Ascending aorta (tissue), 2 donors: ENCODE results near the gene RNF207. TPM values are rescaled to one million over a fixed set of nuclear protein-coding genes. Genes with fewer than 3 reads are reported as not detected.

Experiments used
- DNase-seq, 2 donors: peaks; one replicate each; pipeline ENCODE4 v3.0.0-alpha.2; 2019; ENCODE audit warnings: low spot score in 2 of 2
- H3K27ac ChIP-seq, 2 donors: fragments of 200-600 bp; sonication (generic); one replicate each; pipeline ENCODE4 v1.5.1; 2016 to 2017; ENCODE audit warnings: mild to moderate bottlenecking in 1 of 2
- H3K27me3 ChIP-seq: fragments of 200-600 bp; sonication (generic); one replicate; pipeline ENCODE4 v1.5.1; 2017
- H3K36me3 ChIP-seq, 2 donors: fragments of 200-600 bp; sonication (generic); one replicate each; pipeline ENCODE4 v1.5.1; 2016
- H3K4me1 ChIP-seq, 2 donors: fragments of 200-600 bp; sonication (generic); one replicate each; pipeline ENCODE4 v1.5.1; 2016 to 2017; ENCODE audit warnings: mild to moderate bottlenecking in 1 of 2
- H3K4me3 ChIP-seq, 2 donors: fragments of 200-600 bp; sonication (generic); one replicate each; pipeline ENCODE4 v1.5.1; 2016 to 2017; ENCODE audit warnings: mild to moderate bottlenecking in 1 of 2
- H3K9me3 ChIP-seq, 2 donors: fragments of 200-600 bp; sonication (generic); one replicate each; pipeline ENCODE4 v1.5.1; 2016
- intact Hi-C: fragments of 100-400 bp; cut with DNase I; formaldehyde crosslinking; loops from one replicate; pipeline ENCODE4 v1.15.1; 2023
- total RNA-seq: library from RNA; depleted of rRNA; stranded (reverse); fragments of >200 nt; gene quantifications from one replicate; pipeline ENCODE4 v1.1.0, GENCODE V29; 2016
- TF ChIP-seq, protein P1 (sequence below), 3 experiments: fragments of 200-600 bp in 2 of 3; fragments of 450-650 bp in 1 of 3; sonication (generic) in 2 of 3; IDR thresholded peaks; one replicate each; pipeline ENCODE4 v1.5.1; 2016 to 2019; ENCODE audit warnings: antibody characterized with exemption in 3 of 3, mild to moderate bottlenecking in 1 of 3, moderate library complexity in 1 of 3

Gene RNF207
- total RNA-seq, 1 donor from 2014 or later: 81.1 TPM

DNA sequence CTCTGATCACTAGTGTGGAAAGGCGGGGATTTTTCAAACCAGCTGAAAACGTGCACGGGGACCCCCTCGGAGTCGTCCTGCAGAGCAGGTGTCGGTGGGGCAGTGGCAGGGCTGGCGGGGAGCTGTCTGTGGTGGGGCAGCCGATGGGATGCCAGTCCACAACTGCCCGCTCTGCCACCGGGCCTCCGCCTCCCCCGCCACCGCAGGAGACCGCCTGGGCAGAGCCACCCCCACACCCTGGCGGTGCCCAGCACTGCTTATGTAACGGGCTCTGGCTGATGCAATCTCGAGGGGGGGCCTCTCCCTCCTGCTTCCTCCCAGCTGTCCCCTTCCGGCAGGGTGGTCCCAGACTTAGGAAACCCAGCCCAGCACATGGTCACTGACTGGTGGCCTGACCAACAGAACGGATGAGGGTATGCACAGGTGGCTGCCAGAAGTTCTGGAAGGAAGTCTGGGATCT is 35.1 kb upstream of the RNF207 start:
- H3K27me3 ChIP-seq: no peaks in the 10 kb centered on the region
- H3K36me3 ChIP-seq: no peaks in the 10 kb centered on the region
- H3K4me1 ChIP-seq: no peaks in the 10 kb centered on the region
- intact Hi-C loops: no loop called here
- no peak for DNase-seq
- no peak overlapping the region for H3K27ac ChIP-seq
- no peak overlapping the region for H3K4me3 ChIP-seq
- H3K9me3 ChIP-seq: no peaks in the 10 kb centered on the region
- TF ChIP-seq, protein P1, sequence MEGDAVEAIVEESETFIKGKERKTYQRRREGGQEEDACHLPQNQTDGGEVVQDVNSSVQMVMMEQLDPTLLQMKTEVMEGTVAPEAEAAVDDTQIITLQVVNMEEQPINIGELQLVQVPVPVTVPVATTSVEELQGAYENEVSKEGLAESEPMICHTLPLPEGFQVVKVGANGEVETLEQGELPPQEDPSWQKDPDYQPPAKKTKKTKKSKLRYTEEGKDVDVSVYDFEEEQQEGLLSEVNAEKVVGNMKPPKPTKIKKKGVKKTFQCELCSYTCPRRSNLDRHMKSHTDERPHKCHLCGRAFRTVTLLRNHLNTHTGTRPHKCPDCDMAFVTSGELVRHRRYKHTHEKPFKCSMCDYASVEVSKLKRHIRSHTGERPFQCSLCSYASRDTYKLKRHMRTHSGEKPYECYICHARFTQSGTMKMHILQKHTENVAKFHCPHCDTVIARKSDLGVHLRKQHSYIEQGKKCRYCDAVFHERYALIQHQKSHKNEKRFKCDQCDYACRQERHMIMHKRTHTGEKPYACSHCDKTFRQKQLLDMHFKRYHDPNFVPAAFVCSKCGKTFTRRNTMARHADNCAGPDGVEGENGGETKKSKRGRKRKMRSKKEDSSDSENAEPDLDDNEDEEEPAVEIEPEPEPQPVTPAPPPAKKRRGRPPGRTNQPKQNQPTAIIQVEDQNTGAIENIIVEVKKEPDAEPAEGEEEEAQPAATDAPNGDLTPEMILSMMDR (IDR thresholded peaks at IDR 0.05): no peak

DNA sequence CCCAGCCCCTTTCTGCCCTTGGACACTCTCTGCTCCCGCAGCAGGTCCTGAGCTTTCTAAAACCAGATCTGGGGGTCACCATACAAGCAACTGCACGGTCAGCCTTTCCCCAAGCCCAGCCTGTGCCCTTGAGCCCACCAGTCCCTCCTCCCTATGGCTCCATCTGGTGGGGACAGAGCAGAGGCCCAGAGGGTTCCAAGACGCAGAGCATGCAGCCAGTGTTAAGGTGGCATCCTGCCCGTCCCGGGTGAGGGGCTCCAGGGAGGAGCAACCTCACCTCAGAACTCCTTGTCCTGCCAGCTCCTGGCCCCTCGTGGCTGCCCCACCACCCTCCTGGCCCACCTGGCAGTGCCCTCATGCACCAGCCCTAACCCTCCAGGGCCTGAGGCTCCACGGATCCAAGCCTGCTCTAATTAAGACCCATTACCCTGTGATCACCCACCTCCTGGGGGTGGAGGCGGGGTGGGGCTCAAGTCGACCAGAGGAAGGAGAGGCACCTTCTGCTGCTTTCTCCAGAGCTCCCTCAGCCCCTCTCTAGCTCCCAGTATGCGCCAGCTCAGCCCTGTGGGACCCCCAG is 34.3 kb upstream of the RNF207 start:
- intact Hi-C loops: no loop called here
- DNase-seq: no peak
- Histone ChIP-seq H3K36me3 (no peaks in the 10 kb centered on the region), H3K4me1 (no peaks in the 10 kb centered on the region), H3K27ac (no peak overlapping the region), H3K27me3 (no peaks in the 10 kb centered on the region), H3K9me3 (no peaks in the 10 kb centered on the region), H3K4me3 (no peak overlapping the region)
- TF ChIP-seq, protein P1 (IDR thresholded peaks at IDR 0.05): no peak

- no peak for DNase-seq
- intact Hi-C loops: no loop called here
- Histone ChIP-seq H3K36me3 (no peaks in the 10 kb centered on the region), H3K27me3 (no peaks in the 10 kb centered on the region), H3K27ac (no peak overlapping the region), H3K4me3 (no peak overlapping the region), H3K9me3 (no peaks in the 10 kb centered on the region), H3K4me1 (no peaks in the 10 kb centered on the region)
- TF ChIP-seq, protein P1 (IDR thresholded peaks at IDR 0.05): no peak
Measured at GRCh38 chr1:6172549-6172948, 33.4 kb upstream of the RNF207 start.

DNA sequence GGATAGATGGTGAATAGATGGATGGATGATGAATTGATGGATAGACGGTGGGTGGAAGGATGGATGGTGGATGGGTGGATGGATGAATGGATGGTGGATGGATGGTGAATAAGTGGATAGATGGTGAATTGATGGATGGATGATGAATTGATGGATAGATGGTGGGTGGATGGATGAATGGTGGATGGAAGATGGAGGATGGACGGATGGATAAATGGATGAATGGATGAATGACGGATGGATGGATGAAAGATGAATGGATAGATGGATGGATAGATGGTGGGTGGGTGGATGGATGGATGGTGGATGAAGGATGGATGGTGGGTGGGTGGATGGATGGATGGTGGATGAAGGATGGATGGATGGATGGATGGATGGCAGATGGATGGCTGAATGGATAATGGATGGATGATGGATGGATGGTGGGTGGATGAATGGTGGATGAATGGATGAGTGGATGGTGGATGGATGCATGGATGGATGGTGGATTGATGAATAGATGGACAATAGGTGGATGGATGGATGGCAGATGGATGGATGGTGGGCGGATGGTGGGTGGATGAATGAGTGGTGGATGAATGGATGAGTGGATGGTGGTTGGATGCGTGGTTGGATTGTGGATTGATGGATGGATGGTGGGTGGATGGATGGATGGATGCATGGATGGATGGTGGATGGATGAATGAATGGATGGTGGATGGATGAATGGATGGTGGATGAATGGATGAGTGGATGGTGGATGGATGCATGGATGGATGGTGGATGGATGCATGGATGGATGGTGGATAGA is 31.1 kb upstream of the RNF207 start:
- no peaks in the 10 kb centered on the region for H3K36me3 ChIP-seq
- H3K4me3 ChIP-seq: no peak overlapping the region
- intact Hi-C loops: loop anchor here (5.0 kb wide), 1 partner anchor 183 kb away; the partner anchor contains the start of gene NPHP4
- no peak overlapping the region for H3K27ac ChIP-seq
- H3K4me1 ChIP-seq: peaks cover 8 to 9% of the 10 kb centered on the region in 2 donors
- no peak for DNase-seq
- no peaks in the 10 kb centered on the region for H3K9me3 ChIP-seq
- H3K27me3 ChIP-seq: no peaks in the 10 kb centered on the region
- TF ChIP-seq, protein P1 (IDR thresholded peaks at IDR 0.05): no peak

DNA sequence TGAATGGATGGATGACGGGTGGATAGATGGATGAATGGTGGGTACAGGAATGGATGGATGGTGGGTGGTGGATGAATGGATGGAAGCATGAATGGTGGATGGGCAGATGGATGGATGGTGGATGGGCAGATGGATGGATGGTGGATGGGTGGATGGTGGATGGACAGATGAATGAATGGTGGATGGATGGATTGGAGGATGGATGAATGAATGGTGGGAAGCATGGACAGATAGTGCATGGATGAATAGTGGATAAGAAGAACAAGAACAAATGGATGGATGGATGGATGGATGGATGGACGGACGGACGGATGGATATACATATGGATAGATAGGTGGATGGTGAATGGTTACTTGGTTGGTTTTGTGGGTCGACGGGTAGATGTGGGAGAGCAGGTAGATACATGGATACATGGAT is 30.5 kb upstream of the RNF207 start:
- Histone ChIP-seq H3K4me1 (peaks cover 8 to 9% of the 10 kb centered on the region in 2 donors), H3K27ac (no peak overlapping the region), H3K9me3 (no peaks in the 10 kb centered on the region), H3K36me3 (no peaks in the 10 kb centered on the region), H3K4me3 (no peak overlapping the region), H3K27me3 (no peaks in the 10 kb centered on the region)
- TF ChIP-seq, protein P1 (IDR thresholded peaks at IDR 0.05): no peak
- intact Hi-C loops: loop anchor here (5.0 kb wide), 1 partner anchor 183 kb away; the partner anchor contains the start of gene NPHP4
- no peak for DNase-seq
